IMR-90 (cell line): ENCODE measurements around the gene RTN1.

Source experiments
- CEBPB ChIP-seq: IDR thresholded peaks from 2 replicates; pipeline ENCODE4 v1.6.1; 2012; ENCODE audit warnings: low read depth, low read length, improper control_type of control experiment
- RAD21 ChIP-seq: IDR thresholded peaks from 2 replicates; pipeline ENCODE4 v1.6.1; 2012; ENCODE audit warnings: low read length, improper control_type of control experiment
- TF ChIP-seq, protein P1 (sequence below): conservative IDR thresholded peaks from 2 replicates; pipeline ENCODE4 v1.5.1; 2012; ENCODE audit warnings: mild to moderate bottlenecking, low read depth, low read length, improper control_type of control experiment

GRCh38 chr14:59869381-59870255, 958 bp downstream of the RTN1 start:
- TF ChIP-seq CEBPB (no peak), RAD21 (no peak)
- TF ChIP-seq, protein P1, sequence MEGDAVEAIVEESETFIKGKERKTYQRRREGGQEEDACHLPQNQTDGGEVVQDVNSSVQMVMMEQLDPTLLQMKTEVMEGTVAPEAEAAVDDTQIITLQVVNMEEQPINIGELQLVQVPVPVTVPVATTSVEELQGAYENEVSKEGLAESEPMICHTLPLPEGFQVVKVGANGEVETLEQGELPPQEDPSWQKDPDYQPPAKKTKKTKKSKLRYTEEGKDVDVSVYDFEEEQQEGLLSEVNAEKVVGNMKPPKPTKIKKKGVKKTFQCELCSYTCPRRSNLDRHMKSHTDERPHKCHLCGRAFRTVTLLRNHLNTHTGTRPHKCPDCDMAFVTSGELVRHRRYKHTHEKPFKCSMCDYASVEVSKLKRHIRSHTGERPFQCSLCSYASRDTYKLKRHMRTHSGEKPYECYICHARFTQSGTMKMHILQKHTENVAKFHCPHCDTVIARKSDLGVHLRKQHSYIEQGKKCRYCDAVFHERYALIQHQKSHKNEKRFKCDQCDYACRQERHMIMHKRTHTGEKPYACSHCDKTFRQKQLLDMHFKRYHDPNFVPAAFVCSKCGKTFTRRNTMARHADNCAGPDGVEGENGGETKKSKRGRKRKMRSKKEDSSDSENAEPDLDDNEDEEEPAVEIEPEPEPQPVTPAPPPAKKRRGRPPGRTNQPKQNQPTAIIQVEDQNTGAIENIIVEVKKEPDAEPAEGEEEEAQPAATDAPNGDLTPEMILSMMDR = no peak
